ENCODE results near the gene SERPINB10.

The SERPINB10 gene

DNA sequence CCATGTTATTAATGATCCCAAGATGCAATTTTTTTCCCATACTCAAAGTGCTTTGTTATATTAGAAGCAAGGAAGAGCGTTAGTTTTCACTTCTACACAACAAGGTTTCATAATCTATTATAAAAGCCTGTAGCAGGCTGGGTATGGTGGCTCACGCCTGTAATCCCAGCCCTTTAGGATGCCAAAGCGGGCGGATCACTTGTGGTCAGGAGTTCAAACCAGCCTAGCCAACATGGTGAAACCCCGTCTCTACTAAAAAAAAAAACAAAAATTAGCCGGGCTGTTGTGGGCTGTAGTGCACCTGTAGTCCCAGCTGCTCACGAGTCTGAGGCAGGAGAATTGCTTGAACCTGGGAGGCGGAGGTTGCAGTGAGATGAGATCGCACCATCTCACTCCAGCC is 39.2 kb upstream of the SERPINB10 start:
- H3K36me3 ChIP-seq, result no peaks in the 10 kb centered on the region
- no peak overlapping the region for H3K4me3 ChIP-seq (ENCODE audit: low read depth, low read length)
- TF ChIP-seq CTCF (IDR thresholded peaks at IDR 0.05; ENCODE audit: low read depth, low read length), result no peak
- no peak for DNase-seq
- no peaks in the 10 kb centered on the region for H3K27me3 ChIP-seq (ENCODE audit: insufficient read depth, low read depth, severe bottlenecking)
- H3K27ac ChIP-seq, result no peak overlapping the region
- H3K9me3 ChIP-seq (ENCODE audit: severe bottlenecking), result no peaks in the 10 kb centered on the region

- no peak for DNase-seq
- H3K9me3 ChIP-seq (ENCODE audit: severe bottlenecking), result no peaks in the 10 kb centered on the region
- H3K4me3 ChIP-seq (ENCODE audit: low read depth, low read length), result no peak overlapping the region
- no peak for TF ChIP-seq CTCF (IDR thresholded peaks at IDR 0.05; ENCODE audit: low read depth, low read length)
- no peaks in the 10 kb centered on the region for H3K36me3 ChIP-seq
- no peak overlapping the region for H3K27ac ChIP-seq
- H3K27me3 ChIP-seq (ENCODE audit: insufficient read depth, low read depth, severe bottlenecking), result no peaks in the 10 kb centered on the region
Observed at GRCh38 chr18:63869374-63869773, 38.4 kb upstream of the SERPINB10 start.

DNA sequence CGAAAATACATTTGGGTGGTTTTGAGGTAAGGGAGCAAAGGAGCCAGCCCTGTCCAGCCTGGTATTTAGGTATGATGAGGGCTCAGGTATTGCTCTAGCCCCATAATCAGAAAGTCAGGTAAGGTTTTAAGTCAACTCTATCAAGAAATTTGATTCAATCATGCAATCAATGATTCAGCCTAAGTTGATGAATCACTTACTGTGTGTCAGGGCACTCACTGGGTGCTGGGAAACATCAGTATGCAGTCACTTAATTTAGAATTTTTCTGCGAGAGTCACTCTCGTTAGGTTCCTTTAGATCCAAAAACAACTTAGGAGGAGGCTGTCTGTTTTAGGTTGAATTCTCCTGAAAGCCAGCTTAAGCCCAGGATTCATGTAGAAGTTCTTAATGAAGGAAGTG is 37.9 kb upstream of the SERPINB10 start:
- Histone ChIP-seq H3K36me3 (no peaks in the 10 kb centered on the region), H3K9me3 (ENCODE audit: severe bottlenecking) (no peaks in the 10 kb centered on the region), H3K4me3 (ENCODE audit: low read depth, low read length) (no peak overlapping the region), H3K27me3 (ENCODE audit: insufficient read depth, low read depth, severe bottlenecking) (no peaks in the 10 kb centered on the region), H3K27ac (no peak overlapping the region)
- no peak for TF ChIP-seq CTCF (IDR thresholded peaks at IDR 0.05; ENCODE audit: low read depth, low read length)
- no peak for DNase-seq

DNA sequence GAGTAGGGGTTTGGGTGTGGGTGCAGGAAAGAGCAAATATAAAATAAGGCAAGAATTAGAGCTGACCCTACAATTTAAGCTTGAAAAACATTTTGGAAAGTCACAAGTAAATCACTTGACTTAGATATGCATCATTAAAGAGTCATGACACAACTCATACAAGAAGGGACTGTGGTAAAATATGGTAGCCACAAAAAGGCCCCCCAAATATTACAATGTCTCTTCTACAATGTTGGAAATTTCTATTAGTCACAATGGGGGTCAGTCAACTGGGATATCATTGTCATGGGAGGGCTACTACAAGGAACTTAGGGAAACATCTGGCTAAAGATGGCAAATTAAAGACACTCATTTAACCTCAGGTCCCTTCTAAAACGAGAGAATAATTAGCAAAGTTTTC is 35.9 kb upstream of the SERPINB10 start:
- no peaks in the 10 kb centered on the region for H3K36me3 ChIP-seq
- no peaks in the 10 kb centered on the region for H3K27me3 ChIP-seq (ENCODE audit: insufficient read depth, low read depth, severe bottlenecking)
- H3K4me3 ChIP-seq (ENCODE audit: low read depth, low read length), result no peak overlapping the region
- no peak overlapping the region for H3K27ac ChIP-seq
- no peak for TF ChIP-seq CTCF (IDR thresholded peaks at IDR 0.05; ENCODE audit: low read depth, low read length)
- DNase-seq, result no peak
- H3K9me3 ChIP-seq (ENCODE audit: severe bottlenecking), result no peaks in the 10 kb centered on the region

DNA sequence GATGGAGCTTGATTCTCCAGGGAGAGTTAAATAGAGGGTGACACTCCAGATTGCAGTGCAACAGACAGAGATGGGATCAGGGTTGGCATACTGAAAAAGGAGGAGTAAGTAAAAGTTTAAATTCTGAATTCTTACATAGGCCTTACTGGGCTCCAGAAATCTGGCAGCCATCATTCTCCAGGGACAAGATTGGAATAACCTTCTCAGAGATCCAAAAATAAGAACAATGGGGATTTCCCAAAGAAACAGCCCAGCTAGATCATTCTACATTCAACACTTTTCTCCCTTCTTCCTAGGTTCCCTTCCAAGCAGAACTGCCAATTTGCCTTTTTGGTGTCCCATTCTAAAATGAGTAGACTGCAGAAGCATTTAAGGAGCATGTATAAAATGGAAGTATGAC is 35.2 kb upstream of the SERPINB10 start:
- no peak for DNase-seq
- no peak for TF ChIP-seq CTCF (IDR thresholded peaks at IDR 0.05; ENCODE audit: low read depth, low read length)
- Histone ChIP-seq H3K9me3 (ENCODE audit: severe bottlenecking) (no peaks in the 10 kb centered on the region), H3K4me3 (ENCODE audit: low read depth, low read length) (no peak overlapping the region), H3K36me3 (no peaks in the 10 kb centered on the region), H3K27me3 (ENCODE audit: insufficient read depth, low read depth, severe bottlenecking) (no peaks in the 10 kb centered on the region), H3K27ac (no peak overlapping the region)

DNA sequence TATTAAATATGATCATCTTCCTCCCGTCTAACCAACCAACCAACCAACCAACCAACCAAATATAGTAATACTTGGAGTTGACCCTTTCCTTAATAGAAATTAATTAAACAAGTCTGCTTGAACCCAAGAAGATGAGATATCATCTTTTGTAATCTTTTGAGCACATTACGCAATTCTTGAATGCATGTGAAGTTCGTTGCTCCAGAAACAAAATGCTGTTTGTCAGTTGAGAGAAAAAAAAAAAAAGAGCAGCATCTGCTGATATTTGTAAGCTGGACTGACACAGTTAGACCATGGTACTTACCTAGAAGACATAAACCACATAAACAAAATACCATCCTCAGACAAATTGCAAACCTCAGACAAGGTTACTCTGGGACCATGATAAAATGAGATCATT is 29.4 kb upstream of the SERPINB10 start:
- Histone ChIP-seq H3K27me3 (ENCODE audit: insufficient read depth, low read depth, severe bottlenecking) (no peaks in the 10 kb centered on the region), H3K9me3 (ENCODE audit: severe bottlenecking) (no peaks in the 10 kb centered on the region), H3K4me3 (ENCODE audit: low read depth, low read length) (no peak overlapping the region), H3K27ac (no peak overlapping the region), H3K36me3 (no peaks in the 10 kb centered on the region)
- DNase-seq, result no peak
- no peak for TF ChIP-seq CTCF (IDR thresholded peaks at IDR 0.05; ENCODE audit: low read depth, low read length)
